ENCODE results near the gene CXCL9. TPM values are rescaled to one million over a fixed set of nuclear protein-coding genes. Genes with fewer than 3 reads are reported as not detected.

Gene CXCL9
- total RNA-seq, 1 experiment from 2014 or later, result not detected

- Histone ChIP-seq H3K9me2 (ENCODE audit: insufficient read depth) (no peaks in the 10 kb centered on the region), H3K4me2 (no peak overlapping the region), H4K20me1 (ENCODE audit: insufficient read depth) (no peaks in the 10 kb centered on the region), H3F3A (ENCODE audit: insufficient read depth, low read depth) (no peaks in the 10 kb centered on the region), H2AFZ (no peak overlapping the region), H3K4me1 (replicated peaks; ENCODE audit: insufficient read depth) (peaks cover 6% of the 10 kb centered on the region; the same call in 1 of the 2 replicates), H3K27me3 (ENCODE audit: insufficient read depth, low read depth) (no peaks in the 10 kb centered on the region), H3K79me2 (ENCODE audit: low read depth) (no peaks in the 10 kb centered on the region), H3K4me3 (no peak overlapping the region), H3K36me3 (ENCODE audit: low read depth) (no peaks in the 10 kb centered on the region), H3K9me3 (ENCODE audit: insufficient read depth, low read depth) (no peaks in the 10 kb centered on the region), H3K27ac (no peak overlapping the region)
- no TSS peak for BruUV-seq (replicated peaks)
- ChIA-PET POLR2A (ENCODE audit: unreplicated experiment) (no interaction called here), CTCF (no interaction called here)
- DNase-seq, result no peak
- TF ChIP-seq EZH2 (IDR thresholded peaks at IDR 0.05; ENCODE audit: low read depth) (no peak), CTCF (conservative IDR thresholded peaks at IDR 0.05) (no peak)
- intact Hi-C loops (cut with micrococcal nuclease; ENCODE audit: unreplicated experiment), result no loop called here
Observed at GRCh38 chr4:76017056-76017686, 9.9 kb upstream of the CXCL9 start.

- no TSS peak for BruUV-seq (replicated peaks)
- intact Hi-C loops (cut with micrococcal nuclease; ENCODE audit: unreplicated experiment), result no loop called here
- Histone ChIP-seq H3K4me3 (no peak overlapping the region), H3K79me2 (ENCODE audit: low read depth) (no peaks in the 10 kb centered on the region), H2AFZ (no peak overlapping the region), H4K20me1 (ENCODE audit: insufficient read depth) (no peaks in the 10 kb centered on the region), H3K9me3 (ENCODE audit: insufficient read depth, low read depth) (no peaks in the 10 kb centered on the region), H3K27ac (no peak overlapping the region; the same call in 1 of the 2 replicates), H3F3A (ENCODE audit: insufficient read depth, low read depth) (no peaks in the 10 kb centered on the region), H3K36me3 (ENCODE audit: low read depth) (no peaks in the 10 kb centered on the region), H3K27me3 (ENCODE audit: insufficient read depth, low read depth) (no peaks in the 10 kb centered on the region), H3K4me1 (replicated peaks; ENCODE audit: insufficient read depth) (peaks cover 6% of the 10 kb centered on the region; the same call in 1 of the 2 replicates), H3K4me2 (no peak overlapping the region), H3K9me2 (ENCODE audit: insufficient read depth) (no peaks in the 10 kb centered on the region)
- ChIA-PET CTCF (no interaction called here), POLR2A (ENCODE audit: unreplicated experiment) (no interaction called here)
- DNase-seq, result peak; percentile 28 to 64
- TF ChIP-seq CTCF (conservative IDR thresholded peaks at IDR 0.05), result no peak
- TF ChIP-seq EZH2 (IDR thresholded peaks at IDR 0.05; ENCODE audit: low read depth), result no peak
Observed at GRCh38 chr4:76016393-76016792, 9.1 kb upstream of the CXCL9 start.

GRCh38 chr4:76013540-76013939 is 6.2 kb upstream of the CXCL9 start:
- no peaks in the 10 kb centered on the region for H3K9me2 ChIP-seq (ENCODE audit: insufficient read depth)
- H3K79me2 ChIP-seq (ENCODE audit: low read depth), result no peaks in the 10 kb centered on the region
- no peak overlapping the region for H3K4me3 ChIP-seq
- no peak for DNase-seq
- H2AFZ ChIP-seq, result no peak overlapping the region
- ChIA-PET CTCF (no interaction called here), POLR2A (ENCODE audit: unreplicated experiment) (no interaction called here)
- H3K27me3 ChIP-seq (ENCODE audit: insufficient read depth, low read depth), result no peaks in the 10 kb centered on the region
- H3F3A ChIP-seq (ENCODE audit: insufficient read depth, low read depth), result no peaks in the 10 kb centered on the region
- TF ChIP-seq EZH2 (IDR thresholded peaks at IDR 0.05; ENCODE audit: low read depth) (no peak), CTCF (conservative IDR thresholded peaks at IDR 0.05) (no peak)
- intact Hi-C loops (cut with micrococcal nuclease; ENCODE audit: unreplicated experiment), result no loop called here
- H3K4me1 ChIP-seq (replicated peaks; ENCODE audit: insufficient read depth), result peaks cover 6% of the 10 kb centered on the region; the same call in 1 of the 2 replicates
- H4K20me1 ChIP-seq (ENCODE audit: insufficient read depth), result no peaks in the 10 kb centered on the region
- no peak overlapping the region for H3K4me2 ChIP-seq
- BruUV-seq (replicated peaks), result no TSS peak
- no peaks in the 10 kb centered on the region for H3K9me3 ChIP-seq (ENCODE audit: insufficient read depth, low read depth)
- no peak overlapping the region for H3K27ac ChIP-seq
- no peaks in the 10 kb centered on the region for H3K36me3 ChIP-seq (ENCODE audit: low read depth)

Data from PC-9 (cell line).